GM12892 (cell line): ENCODE data around the gene GAD2.

Source experiments
- DNase-seq: peaks from one replicate; pipeline ENCODE4 v3.0.0; 2011; ENCODE audit not compliant: insufficient read length
- FAIRE-seq: peaks from 2 replicates; lab custom pipeline; 2011; peaks lifted over from hg19 to GRCh38; lab: Jason Lieb, UNC
- POLR2A ChIP-seq: IDR thresholded peaks from 2 replicates; pipeline ENCODE4 v1.6.1; 2011; ENCODE audit warnings: low read depth, low read length, control low read depth
- POLR2AphosphoS5 ChIP-seq: IDR thresholded peaks from 2 replicates; pipeline ENCODE4 v1.6.1; 2011; ENCODE audit warnings: low read depth, low read length, control low read depth
- TAF1 ChIP-seq: IDR thresholded peaks from 2 replicates; pipeline ENCODE4 v1.6.1; 2011; ENCODE audit warnings: low read depth, mild to moderate bottlenecking, control low read depth, low read length, borderline replicate concordance

The GAD2 gene

GRCh38 chr10:26303366-26303765 lies 86.8 kb downstream of the GAD2 start:
- TF ChIP-seq POLR2A: no peak
- TF ChIP-seq TAF1: no peak
- no peak for TF ChIP-seq POLR2AphosphoS5
- no peak for DNase-seq
- FAIRE-seq: no peak

- no peak for TF ChIP-seq POLR2A
- no peak for TF ChIP-seq POLR2AphosphoS5
- TF ChIP-seq TAF1: no peak
- DNase-seq (no peak), FAIRE-seq (no peak)
Observed at GRCh38 chr10:26310361-26310760, 93.8 kb downstream of the GAD2 start.

- TF ChIP-seq POLR2A: no peak
- no peak for TF ChIP-seq TAF1
- TF ChIP-seq POLR2AphosphoS5: no peak
- no peak for DNase-seq
- FAIRE-seq: no peak
Observed at GRCh38 chr10:26311383-26311940, 94.9 kb downstream of the GAD2 start.

- no peak for TF ChIP-seq POLR2AphosphoS5
- TF ChIP-seq POLR2A: no peak
- TF ChIP-seq TAF1: no peak
- DNase-seq (no peak), FAIRE-seq (no peak)
Observed at GRCh38 chr10:26314265-26315013, 97.9 kb downstream of the GAD2 start.

- FAIRE-seq (no peak), DNase-seq (no peak)
- TF ChIP-seq TAF1 (no peak), POLR2A (no peak), POLR2AphosphoS5 (no peak)
Observed at GRCh38 chr10:26318672-26319071, 102.1 kb downstream of the GAD2 start.

GRCh38 chr10:26323219-26323618 lies 106.6 kb downstream of the GAD2 start:
- no peak for TF ChIP-seq POLR2AphosphoS5
- TF ChIP-seq TAF1: no peak
- no peak for TF ChIP-seq POLR2A
- FAIRE-seq: no peak
- DNase-seq: no peak

GRCh38 chr10:26326851-26327250 lies 110.3 kb downstream of the GAD2 start:
- TF ChIP-seq TAF1 (no peak), POLR2A (no peak), POLR2AphosphoS5 (no peak)
- FAIRE-seq (no peak), DNase-seq (no peak)

GRCh38 chr10:26327811-26328210 lies 111.2 kb downstream of the GAD2 start:
- TF ChIP-seq POLR2A (no peak), POLR2AphosphoS5 (no peak), TAF1 (no peak)
- DNase-seq (no peak), FAIRE-seq (no peak)

- DNase-seq (no peak), FAIRE-seq (no peak)
- TF ChIP-seq TAF1 (no peak), POLR2A (no peak), POLR2AphosphoS5 (no peak)
Observed at GRCh38 chr10:26331371-26331770, 114.8 kb downstream of the GAD2 start.

- TF ChIP-seq TAF1: no peak
- no peak for TF ChIP-seq POLR2AphosphoS5
- TF ChIP-seq POLR2A: no peak
- DNase-seq: no peak
- FAIRE-seq: no peak
Observed at GRCh38 chr10:26334232-26334931, 117.8 kb downstream of the GAD2 start.

GRCh38 chr10:26334932-26335573 lies 118.5 kb downstream of the GAD2 start:
- FAIRE-seq: peak; percentile 99
- TF ChIP-seq POLR2AphosphoS5 (no peak), POLR2A (no peak), TAF1 (no peak)
- peak; percentile 17 for DNase-seq
